Measurements from ENCODE around the gene VSIG4. TPM values are rescaled to one million over a fixed set of nuclear protein-coding genes. Genes with fewer than 3 reads are reported as not detected.
"Not testable (repeated sequence)": the region's sequence is repeated elsewhere in the genome, so short reads cannot be mapped to it uniquely, and the experiment has no call there.

Gene VSIG4
- total RNA-seq, 1 experiment from 2014 or later, result not detected

GRCh38 chrX:65976161-65976560 lies 63.7 kb downstream of the VSIG4 start:
- TF ChIP-seq, protein P1, sequence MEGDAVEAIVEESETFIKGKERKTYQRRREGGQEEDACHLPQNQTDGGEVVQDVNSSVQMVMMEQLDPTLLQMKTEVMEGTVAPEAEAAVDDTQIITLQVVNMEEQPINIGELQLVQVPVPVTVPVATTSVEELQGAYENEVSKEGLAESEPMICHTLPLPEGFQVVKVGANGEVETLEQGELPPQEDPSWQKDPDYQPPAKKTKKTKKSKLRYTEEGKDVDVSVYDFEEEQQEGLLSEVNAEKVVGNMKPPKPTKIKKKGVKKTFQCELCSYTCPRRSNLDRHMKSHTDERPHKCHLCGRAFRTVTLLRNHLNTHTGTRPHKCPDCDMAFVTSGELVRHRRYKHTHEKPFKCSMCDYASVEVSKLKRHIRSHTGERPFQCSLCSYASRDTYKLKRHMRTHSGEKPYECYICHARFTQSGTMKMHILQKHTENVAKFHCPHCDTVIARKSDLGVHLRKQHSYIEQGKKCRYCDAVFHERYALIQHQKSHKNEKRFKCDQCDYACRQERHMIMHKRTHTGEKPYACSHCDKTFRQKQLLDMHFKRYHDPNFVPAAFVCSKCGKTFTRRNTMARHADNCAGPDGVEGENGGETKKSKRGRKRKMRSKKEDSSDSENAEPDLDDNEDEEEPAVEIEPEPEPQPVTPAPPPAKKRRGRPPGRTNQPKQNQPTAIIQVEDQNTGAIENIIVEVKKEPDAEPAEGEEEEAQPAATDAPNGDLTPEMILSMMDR (conservative IDR thresholded peaks at IDR 0.05), result no peak
- H3K79me2 ChIP-seq (ENCODE audit: insufficient read depth, low read length), result no peaks in the 10 kb centered on the region
- Mint-ChIP-seq H3K27me3 (ENCODE audit: low read depth) (no peaks in the 10 kb centered on the region; the same call in 1 of the 2 replicates), H3K4me1 (no peaks in the 10 kb centered on the region; a peak in 1 of 4 replicates), H3K36me3 (ENCODE audit: insufficient read depth in 1 of 3, low read depth in 3 of 3) (no peaks in the 10 kb centered on the region; a peak in 1 of 7 replicates), H3K9me3 (peaks cover 83 to 86% of the 10 kb centered on the region in 2 experiments), H3K27ac (no peak overlapping the region), H3K4me3 (no peak overlapping the region)
- no peaks in the 10 kb centered on the region for H3K4me1 ChIP-seq (ENCODE audit: insufficient read depth, low read length)
- no peak overlapping the region for H3K9ac ChIP-seq (ENCODE audit: extremely low read depth, insufficient read length, low read length)
- no peak overlapping the region for H2BK12ac ChIP-seq (ENCODE audit: insufficient read length, low read depth, low read length)
- H3K18ac ChIP-seq (ENCODE audit: insufficient read length, low read depth, low read length), result no peak overlapping the region
- no peak overlapping the region for H3K4me2 ChIP-seq (ENCODE audit: insufficient read depth, insufficient read length, low read length)
- H2BK20ac ChIP-seq (ENCODE audit: low read depth, low read length, poor library complexity, severe bottlenecking), result no peak overlapping the region
- H3K79me1 ChIP-seq (ENCODE audit: insufficient read depth, low read depth, low read length, poor library complexity, severe bottlenecking), result no peaks in the 10 kb centered on the region
- no peak overlapping the region for H3T11ph ChIP-seq (ENCODE audit: low read length)
- no peak overlapping the region for H3K56ac ChIP-seq (ENCODE audit: insufficient read length, low read depth, low read length)
- H3K23ac ChIP-seq (ENCODE audit: insufficient read length, low read depth, low read length), result no peak overlapping the region
- no peaks in the 10 kb centered on the region for H3K23me2 ChIP-seq (ENCODE audit: insufficient read length, low read depth, low read length, poor library complexity, severe bottlenecking)
- H2BK15ac ChIP-seq (ENCODE audit: low read depth, low read length), result no peak overlapping the region
- no peaks in the 10 kb centered on the region for H3K27me3 ChIP-seq (ENCODE audit: insufficient read depth, low read length)
- no peak overlapping the region for H4K5ac ChIP-seq (ENCODE audit: insufficient read length, low read depth, low read length)
- H2BK5ac ChIP-seq (ENCODE audit: insufficient read length, low read length), result no peak overlapping the region
- H3K27ac ChIP-seq (ENCODE audit: insufficient read length, low read depth, low read length), result no peak overlapping the region
- no peak overlapping the region for H2AK5ac ChIP-seq (ENCODE audit: insufficient read length, low read length)
- no peak overlapping the region for H3K4ac ChIP-seq (ENCODE audit: low read depth, low read length)
- no peaks in the 10 kb centered on the region for H4K20me1 ChIP-seq (ENCODE audit: control insufficient read depth, insufficient read depth, insufficient read length)
- no peak for DNase-seq
- no peak overlapping the region for H2BK120ac ChIP-seq (ENCODE audit: low read depth, low read length, poor library complexity, severe bottlenecking)
- peaks cover 30% of the 10 kb centered on the region for H3K9me3 ChIP-seq (ENCODE audit: control insufficient read depth, low read depth, low read length)
- H4K91ac ChIP-seq (ENCODE audit: insufficient read length, low read depth, low read length), result no peak overlapping the region
- H4K8ac ChIP-seq (replicated peaks; ENCODE audit: insufficient read length, low read depth, low read length), result no peak overlapping the region
- no peak overlapping the region for H2AFZ ChIP-seq (ENCODE audit: low read length)
- no peak overlapping the region for H3K14ac ChIP-seq (ENCODE audit: insufficient read depth, low read length)

DNA sequence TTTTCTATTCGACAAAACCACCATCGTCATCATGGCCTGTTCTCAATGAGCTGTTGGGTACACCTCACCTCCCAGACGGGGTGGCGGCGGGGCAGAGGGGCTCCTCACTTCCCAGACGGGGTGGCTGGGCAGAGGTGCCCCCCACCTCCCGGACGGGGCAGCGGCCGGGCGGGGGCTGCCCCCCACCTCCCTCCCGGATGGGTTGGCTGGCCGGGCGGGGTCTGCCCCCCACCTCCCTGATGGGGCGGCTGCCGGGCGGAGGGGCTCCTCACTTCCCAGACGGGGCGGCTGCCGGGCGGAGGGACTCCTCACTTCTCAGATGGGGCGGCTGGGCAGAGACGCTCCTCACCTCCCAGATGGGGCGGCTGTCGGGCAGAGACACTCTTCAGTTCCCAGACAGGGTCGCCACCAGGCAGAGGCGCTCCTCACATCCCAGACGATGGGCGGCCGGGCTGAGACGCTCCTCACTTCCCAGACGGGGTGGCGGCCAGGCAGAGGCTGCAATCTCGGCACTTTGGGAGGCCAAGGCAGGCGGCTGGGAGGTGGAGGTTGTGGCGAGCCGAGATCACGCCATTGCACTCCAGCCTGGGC lies 64.6 kb downstream of the VSIG4 start:
- H3K18ac ChIP-seq (ENCODE audit: insufficient read length, low read depth, low read length); H3K56ac ChIP-seq (ENCODE audit: insufficient read length, low read depth, low read length); H4K20me1 ChIP-seq (ENCODE audit: control insufficient read depth, insufficient read depth, insufficient read length); H3K23me2 ChIP-seq (ENCODE audit: insufficient read length, low read depth, low read length, poor library complexity, severe bottlenecking); H3K27ac ChIP-seq (ENCODE audit: insufficient read length, low read depth, low read length); H2AK5ac ChIP-seq (ENCODE audit: insufficient read length, low read length); H3K14ac ChIP-seq (ENCODE audit: insufficient read depth, low read length); H3K4me1 ChIP-seq (ENCODE audit: insufficient read depth, low read length); H3K9ac ChIP-seq (ENCODE audit: extremely low read depth, insufficient read length, low read length); DNase-seq; H4K91ac ChIP-seq (ENCODE audit: insufficient read length, low read depth, low read length); H3K27me3 Mint-ChIP-seq (ENCODE audit: low read depth); H3K27ac Mint-ChIP-seq; H2BK120ac ChIP-seq (ENCODE audit: low read depth, low read length, poor library complexity, severe bottlenecking); H3K27me3 ChIP-seq (ENCODE audit: insufficient read depth, low read length); H2BK15ac ChIP-seq (ENCODE audit: low read depth, low read length); H3K4me3 Mint-ChIP-seq; H3K36me3 Mint-ChIP-seq (ENCODE audit: insufficient read depth in 1 of 3, low read depth in 3 of 3); H2BK20ac ChIP-seq (ENCODE audit: low read depth, low read length, poor library complexity, severe bottlenecking); H3K4ac ChIP-seq (ENCODE audit: low read depth, low read length); H2BK12ac ChIP-seq (ENCODE audit: insufficient read length, low read depth, low read length); H3K4me2 ChIP-seq (ENCODE audit: insufficient read depth, insufficient read length, low read length); H4K5ac ChIP-seq (ENCODE audit: insufficient read length, low read depth, low read length); H3K23ac ChIP-seq (ENCODE audit: insufficient read length, low read depth, low read length); H2AFZ ChIP-seq (ENCODE audit: low read length); H2BK5ac ChIP-seq (ENCODE audit: insufficient read length, low read length); H3K79me1 ChIP-seq (ENCODE audit: insufficient read depth, low read depth, low read length, poor library complexity, severe bottlenecking); H3T11ph ChIP-seq (ENCODE audit: low read length); H3K79me2 ChIP-seq (ENCODE audit: insufficient read depth, low read length); H4K8ac ChIP-seq (replicated peaks; ENCODE audit: insufficient read length, low read depth, low read length); H3K4me1 Mint-ChIP-seq: not testable (repeated sequence)
- peaks cover 26% of the 10 kb centered on the region for H3K9me3 ChIP-seq (ENCODE audit: control insufficient read depth, low read depth, low read length)
- WGBS (ENCODE audit: extremely low coverage, insufficient read length, low lambda C conversion rate), result no CpG with 5 or more reads among the region's 38 CpGs
- peaks cover 77 to 78% of the 10 kb centered on the region in 2 experiments for H3K9me3 Mint-ChIP-seq
